ENCODE measurements around the gene ZDHHC4. TPM values are rescaled to one million over a fixed set of nuclear protein-coding genes. Genes with fewer than 3 reads are reported as not detected.

The ZDHHC4 gene
- total and polyA plus RNA-seq, 9 of the 15 experiments (the other 6 are each of a cell fraction or from before 2014, with no cell fraction given): 33.4 to 106 (median 58.3) TPM

- TF ChIP-seq FOXA3 (CRISPR knock-in tag; conservative IDR thresholded peaks at IDR 0.05 in 1 of 2, IDR thresholded peaks at IDR 0.05 in 1 of 2): no peak
These were observed 44.7 kb upstream of the ZDHHC4 start (continued) for GRCh38 chr7:6532516-6532915.

DNA sequence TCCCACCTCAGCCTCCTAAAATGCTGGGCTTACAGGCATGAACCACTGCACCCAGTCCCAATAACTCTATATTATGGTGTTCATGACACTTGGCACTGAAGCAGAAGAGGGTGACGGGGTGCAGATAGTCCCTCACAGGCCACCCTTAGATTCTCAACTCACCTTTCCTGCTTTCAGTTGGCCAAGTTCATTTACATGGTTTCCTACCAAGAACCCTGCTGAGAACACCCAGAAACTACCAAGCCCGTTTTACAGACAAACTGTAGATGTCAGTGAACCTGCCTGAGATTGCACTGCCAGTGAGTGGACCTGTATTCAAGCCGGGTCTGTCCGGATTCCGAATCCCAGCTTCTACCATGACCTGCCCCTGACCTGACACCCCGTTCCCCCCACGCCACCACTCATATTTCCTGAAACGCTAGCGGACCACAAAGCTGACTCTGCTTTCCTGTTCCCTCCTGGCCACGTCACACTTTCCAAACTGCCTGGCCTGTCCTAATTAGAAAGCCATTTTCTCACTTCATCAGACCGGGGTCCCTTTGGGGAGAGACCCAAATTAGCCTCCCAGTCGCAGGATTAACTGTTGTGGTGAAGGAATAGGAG lies 43.3 kb upstream of the ZDHHC4 start:
- no peaks in the 10 kb centered on the region for H3K9me3 ChIP-seq (replicated peaks; ENCODE audit: control insufficient read depth, insufficient read depth, low read depth, low read length)
- no peak overlapping the region for H3K27ac ChIP-seq (ENCODE audit: extremely low read depth, low read depth, low read length)
- peaks cover 0 to 18% of the 10 kb centered on the region in 2 experiments; a peak in 3 of 5 replicates for H3K4me1 ChIP-seq (replicated peaks in 1 of 2; ENCODE audit: control insufficient read depth in 2 of 2, insufficient read depth in 2 of 2, low read length in 2 of 2)
- H3K27me3 ChIP-seq (ENCODE audit: control insufficient read depth in 2 of 2, insufficient read depth in 2 of 2, low read length in 2 of 2): peaks cover 26 to 60% of the 10 kb centered on the region in 2 experiments
- H4K20me1 ChIP-seq (replicated peaks; ENCODE audit: control insufficient read depth, insufficient read depth, low read length): peaks cover 4% of the 10 kb centered on the region; the same call in 1 of the 2 replicates
- ATAC-seq: no peak
- no peak overlapping the region for H3K4me3 ChIP-seq
- POLR2A ChIA-PET: interaction anchor here (1.1 kb wide), 1 partner anchor 11 kb away, joined by 4 read pairs; no protein-coding TSS in a partner anchor
- 0 out of 2 replicates have a peak, but pooled peaks have one; percentile 15 for TF ChIP-seq CREM (IDR thresholded peaks at IDR 0.05; ENCODE audit: low read depth)
- TF ChIP-seq NFE2L1 (tag; IDR thresholded peaks at IDR 0.05; ENCODE audit: borderline replicate concordance, low read depth): no peak
- TF ChIP-seq DMBX1 (CRISPR knock-in tag; IDR thresholded peaks at IDR 0.05; ENCODE audit: borderline replicate concordance): no peak
- no peak for TF ChIP-seq HMBOX1 (IDR thresholded peaks at IDR 0.05)
- no peak for TF ChIP-seq HSF4 (CRISPR knock-in tag; IDR thresholded peaks at IDR 0.05; ENCODE audit: borderline replicate concordance)
- no peak for TF ChIP-seq SNRNP70 (optimal IDR thresholded peaks at IDR 0.05; ENCODE audit: low read depth, low read length)
- no peak for TF ChIP-seq ZNF398 (CRISPR knock-in tag; IDR thresholded peaks at IDR 0.05)
- TF ChIP-seq LEF1 (IDR thresholded peaks at IDR 0.05): no peak
- TF ChIP-seq TAF15 (IDR thresholded peaks at IDR 0.05; ENCODE audit: low read depth, low read length): no peak
- in situ Hi-C loops (cut with MboI): no loop called here
- intact Hi-C loops (cut with micrococcal nuclease): no loop called here
- no TSS peak for BruUV-seq (replicated peaks)
- H3K9me1 ChIP-seq (ENCODE audit: control insufficient read depth, insufficient read depth, low read length): no peaks in the 10 kb centered on the region
- H3K4me2 ChIP-seq (ENCODE audit: insufficient read depth, low read length): no peak overlapping the region
- no peak overlapping the region for H2AFZ ChIP-seq (ENCODE audit: low read depth, low read length)
- DNase-seq (ENCODE audit: extremely low read depth in 1 of 4, low spot score in 3 of 4): no peak
- CTCF ChIA-PET (ENCODE audit: low intra/inter-chr PET ratio): no interaction called here
- FAIRE-seq: peak; percentile 6
- H3K9ac ChIP-seq (ENCODE audit: insufficient read depth in 1 of 2, low read depth in 2 of 2, low read length in 2 of 2): no peak overlapping the region; a peak in 1 of 4 replicates
- no peaks in the 10 kb centered on the region for H3K79me2 ChIP-seq (ENCODE audit: control insufficient read depth, insufficient read depth, low read length)
- no peaks in the 10 kb centered on the region for H3K36me3 ChIP-seq (ENCODE audit: control insufficient read depth, insufficient read depth, low read length)
- WGBS (ENCODE audit: insufficient coverage, low coverage, missing lambda C conversion rate): 5% methylated on average over 12 of the region's 12 CpGs
